ENCODE measurements around the gene LINGO1. TPM values are rescaled to one million over a fixed set of nuclear protein-coding genes. Genes with fewer than 3 reads are reported as not detected.

The LINGO1 gene
- total and polyA plus RNA-seq, 4 donors, result 0.50 to 1.6 (median 0.75) TPM; not detected in 1

DNA sequence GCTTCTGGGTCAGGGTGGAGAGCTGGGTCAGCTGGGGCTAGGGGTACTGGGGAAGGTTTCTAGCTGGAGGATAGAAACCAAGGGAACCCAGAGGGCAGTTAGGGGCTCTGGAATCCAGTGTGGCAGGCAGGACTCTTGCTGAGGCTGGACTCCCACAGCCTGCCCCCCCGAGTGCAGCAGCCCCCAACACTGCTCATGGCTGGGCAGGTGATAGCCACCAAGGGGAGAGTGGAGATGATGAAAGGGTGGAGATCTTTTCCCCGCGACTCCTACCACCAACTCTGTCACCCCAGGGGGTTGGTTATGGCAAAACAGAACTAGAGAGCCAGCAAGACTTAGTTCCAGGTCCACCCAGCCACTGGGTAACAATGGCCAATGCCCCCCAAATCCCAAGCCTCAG is 16.9 kb upstream of the LINGO1 start:
- TF ChIP-seq FOXA2 (IDR thresholded peaks at IDR 0.05) (no peak), RAD21 (IDR thresholded peaks at IDR 0.05) (no peak), GABPA (IDR thresholded peaks at IDR 0.05 in 1 of 2, conservative IDR thresholded peaks at IDR 0.05 in 1 of 2) (no peak), EGR1 (IDR thresholded peaks at IDR 0.05; ENCODE audit: low read depth in 2 of 2) (no peak), JUND (IDR thresholded peaks at IDR 0.05) (no peak), HNF4G (IDR thresholded peaks at IDR 0.05) (no peak), FOXA1 (IDR thresholded peaks at IDR 0.05) (no peak), HNF4A (conservative IDR thresholded peaks at IDR 0.05) (no peak)
- TF ChIP-seq, protein P1, sequence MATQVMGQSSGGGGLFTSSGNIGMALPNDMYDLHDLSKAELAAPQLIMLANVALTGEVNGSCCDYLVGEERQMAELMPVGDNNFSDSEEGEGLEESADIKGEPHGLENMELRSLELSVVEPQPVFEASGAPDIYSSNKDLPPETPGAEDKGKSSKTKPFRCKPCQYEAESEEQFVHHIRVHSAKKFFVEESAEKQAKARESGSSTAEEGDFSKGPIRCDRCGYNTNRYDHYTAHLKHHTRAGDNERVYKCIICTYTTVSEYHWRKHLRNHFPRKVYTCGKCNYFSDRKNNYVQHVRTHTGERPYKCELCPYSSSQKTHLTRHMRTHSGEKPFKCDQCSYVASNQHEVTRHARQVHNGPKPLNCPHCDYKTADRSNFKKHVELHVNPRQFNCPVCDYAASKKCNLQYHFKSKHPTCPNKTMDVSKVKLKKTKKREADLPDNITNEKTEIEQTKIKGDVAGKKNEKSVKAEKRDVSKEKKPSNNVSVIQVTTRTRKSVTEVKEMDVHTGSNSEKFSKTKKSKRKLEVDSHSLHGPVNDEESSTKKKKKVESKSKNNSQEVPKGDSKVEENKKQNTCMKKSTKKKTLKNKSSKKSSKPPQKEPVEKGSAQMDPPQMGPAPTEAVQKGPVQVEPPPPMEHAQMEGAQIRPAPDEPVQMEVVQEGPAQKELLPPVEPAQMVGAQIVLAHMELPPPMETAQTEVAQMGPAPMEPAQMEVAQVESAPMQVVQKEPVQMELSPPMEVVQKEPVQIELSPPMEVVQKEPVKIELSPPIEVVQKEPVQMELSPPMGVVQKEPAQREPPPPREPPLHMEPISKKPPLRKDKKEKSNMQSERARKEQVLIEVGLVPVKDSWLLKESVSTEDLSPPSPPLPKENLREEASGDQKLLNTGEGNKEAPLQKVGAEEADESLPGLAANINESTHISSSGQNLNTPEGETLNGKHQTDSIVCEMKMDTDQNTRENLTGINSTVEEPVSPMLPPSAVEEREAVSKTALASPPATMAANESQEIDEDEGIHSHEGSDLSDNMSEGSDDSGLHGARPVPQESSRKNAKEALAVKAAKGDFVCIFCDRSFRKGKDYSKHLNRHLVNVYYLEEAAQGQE (IDR thresholded peaks at IDR 0.05), result no peak
- TF ChIP-seq, protein P2, sequence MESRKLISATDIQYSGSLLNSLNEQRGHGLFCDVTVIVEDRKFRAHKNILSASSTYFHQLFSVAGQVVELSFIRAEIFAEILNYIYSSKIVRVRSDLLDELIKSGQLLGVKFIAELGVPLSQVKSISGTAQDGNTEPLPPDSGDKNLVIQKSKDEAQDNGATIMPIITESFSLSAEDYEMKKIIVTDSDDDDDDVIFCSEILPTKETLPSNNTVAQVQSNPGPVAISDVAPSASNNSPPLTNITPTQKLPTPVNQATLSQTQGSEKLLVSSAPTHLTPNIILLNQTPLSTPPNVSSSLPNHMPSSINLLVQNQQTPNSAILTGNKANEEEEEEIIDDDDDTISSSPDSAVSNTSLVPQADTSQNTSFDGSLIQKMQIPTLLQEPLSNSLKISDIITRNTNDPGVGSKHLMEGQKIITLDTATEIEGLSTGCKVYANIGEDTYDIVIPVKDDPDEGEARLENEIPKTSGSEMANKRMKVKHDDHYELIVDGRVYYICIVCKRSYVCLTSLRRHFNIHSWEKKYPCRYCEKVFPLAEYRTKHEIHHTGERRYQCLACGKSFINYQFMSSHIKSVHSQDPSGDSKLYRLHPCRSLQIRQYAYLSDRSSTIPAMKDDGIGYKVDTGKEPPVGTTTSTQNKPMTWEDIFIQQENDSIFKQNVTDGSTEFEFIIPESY (IDR thresholded peaks at IDR 0.05), result no peak
- WGBS, result 59% methylated on average over 3 of the region's 3 CpGs
- peaks cover 0 to 2% (median 0%) of the 10 kb centered on the region in 4 donors for H3K27me3 ChIP-seq (ENCODE audit: control insufficient read depth in 4 of 4, insufficient read depth in 4 of 4, low read length in 3 of 4)

DNA sequence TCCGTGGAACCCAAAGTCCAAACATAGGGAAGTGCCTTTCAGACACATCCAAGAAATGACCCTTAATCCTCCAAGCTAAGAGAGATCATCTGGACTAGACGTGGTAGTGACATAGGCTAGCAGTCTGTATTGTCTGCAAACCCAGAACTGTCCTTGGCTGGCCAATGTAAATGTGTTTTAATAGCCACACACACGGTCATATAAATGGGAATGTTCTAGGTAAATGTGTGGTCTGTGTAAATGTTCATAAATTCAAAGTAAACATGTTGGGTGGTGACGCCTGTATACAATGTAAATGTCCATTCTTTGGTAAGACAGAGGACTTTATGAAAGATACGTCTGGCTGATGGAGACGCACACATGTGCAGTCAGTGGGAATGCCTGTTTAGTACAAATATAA is 16.3 kb upstream of the LINGO1 start:
- peaks cover 0 to 2% (median under 1%) of the 10 kb centered on the region in 4 donors for H3K9me3 ChIP-seq (ENCODE audit: control insufficient read depth in 4 of 4, low read length in 3 of 4)
- H3K9ac ChIP-seq (ENCODE audit: low read depth in 1 of 2, low read length in 2 of 2), result no peak overlapping the region
- no peaks in the 10 kb centered on the region for H3K27me3 ChIP-seq (ENCODE audit: control insufficient read depth in 4 of 4, insufficient read depth in 4 of 4, low read length in 3 of 4)
- DNase-seq (ENCODE audit: low spot score), result no peak
- H3K4me1 ChIP-seq (ENCODE audit: control insufficient read depth in 4 of 4, insufficient read depth in 4 of 4, low read length in 3 of 4), result no peaks in the 10 kb centered on the region
- H3K27ac ChIP-seq (ENCODE audit: low read depth in 1 of 2, low read length in 2 of 2), result no peak overlapping the region
- H3K36me3 ChIP-seq (ENCODE audit: control insufficient read depth in 4 of 4, insufficient read depth in 3 of 4, low read depth in 1 of 4, low read length in 3 of 4), result no peaks in the 10 kb centered on the region
- H3K4me3 ChIP-seq (ENCODE audit: low read depth in 1 of 3, low read length in 3 of 3), result no peak overlapping the region
- 79% methylated on average over 6 of the region's 6 CpGs for WGBS
- no peak for TF ChIP-seq RAD21 (IDR thresholded peaks at IDR 0.05)
- TF ChIP-seq, protein P1 (IDR thresholded peaks at IDR 0.05), result no peak
- TF ChIP-seq TAF1 (conservative IDR thresholded peaks at IDR 0.05), result no peak
- TF ChIP-seq NR2F2 (IDR thresholded peaks at IDR 0.05), result no peak
- TF ChIP-seq HNF4G (IDR thresholded peaks at IDR 0.05), result no peak
- TF ChIP-seq, protein P3, sequence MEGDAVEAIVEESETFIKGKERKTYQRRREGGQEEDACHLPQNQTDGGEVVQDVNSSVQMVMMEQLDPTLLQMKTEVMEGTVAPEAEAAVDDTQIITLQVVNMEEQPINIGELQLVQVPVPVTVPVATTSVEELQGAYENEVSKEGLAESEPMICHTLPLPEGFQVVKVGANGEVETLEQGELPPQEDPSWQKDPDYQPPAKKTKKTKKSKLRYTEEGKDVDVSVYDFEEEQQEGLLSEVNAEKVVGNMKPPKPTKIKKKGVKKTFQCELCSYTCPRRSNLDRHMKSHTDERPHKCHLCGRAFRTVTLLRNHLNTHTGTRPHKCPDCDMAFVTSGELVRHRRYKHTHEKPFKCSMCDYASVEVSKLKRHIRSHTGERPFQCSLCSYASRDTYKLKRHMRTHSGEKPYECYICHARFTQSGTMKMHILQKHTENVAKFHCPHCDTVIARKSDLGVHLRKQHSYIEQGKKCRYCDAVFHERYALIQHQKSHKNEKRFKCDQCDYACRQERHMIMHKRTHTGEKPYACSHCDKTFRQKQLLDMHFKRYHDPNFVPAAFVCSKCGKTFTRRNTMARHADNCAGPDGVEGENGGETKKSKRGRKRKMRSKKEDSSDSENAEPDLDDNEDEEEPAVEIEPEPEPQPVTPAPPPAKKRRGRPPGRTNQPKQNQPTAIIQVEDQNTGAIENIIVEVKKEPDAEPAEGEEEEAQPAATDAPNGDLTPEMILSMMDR (IDR thresholded peaks at IDR 0.05; ENCODE audit: low read depth, low read length, missing input control), result no peak
- TF ChIP-seq, protein P2 (IDR thresholded peaks at IDR 0.05), result no peak
- no peak for TF ChIP-seq YY1 (IDR thresholded peaks at IDR 0.05)
- no peak for TF ChIP-seq GABPA (IDR thresholded peaks at IDR 0.05 in 1 of 2, conservative IDR thresholded peaks at IDR 0.05 in 1 of 2)
- no peak for TF ChIP-seq SP1 (IDR thresholded peaks at IDR 0.05)
- TF ChIP-seq, protein P4, sequence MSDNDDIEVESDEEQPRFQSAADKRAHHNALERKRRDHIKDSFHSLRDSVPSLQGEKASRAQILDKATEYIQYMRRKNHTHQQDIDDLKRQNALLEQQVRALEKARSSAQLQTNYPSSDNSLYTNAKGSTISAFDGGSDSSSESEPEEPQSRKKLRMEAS (IDR thresholded peaks at IDR 0.05), result no peak
- TF ChIP-seq FOXA2 (IDR thresholded peaks at IDR 0.05), result no peak
- TF ChIP-seq HNF4A (conservative IDR thresholded peaks at IDR 0.05), result no peak

More for the DNA sequence above, 16.9 kb upstream of the LINGO1 start:
- no peak overlapping the region for H3K27ac ChIP-seq (ENCODE audit: low read depth in 1 of 2, low read length in 2 of 2)
- no peaks in the 10 kb centered on the region for H3K4me1 ChIP-seq (ENCODE audit: control insufficient read depth in 4 of 4, insufficient read depth in 4 of 4, low read length in 3 of 4)
- peaks cover 0 to 7% (median 2%) of the 10 kb centered on the region in 4 donors for H3K9me3 ChIP-seq (ENCODE audit: control insufficient read depth in 4 of 4, low read length in 3 of 4)
- no peaks in the 10 kb centered on the region for H3K36me3 ChIP-seq (ENCODE audit: control insufficient read depth in 4 of 4, insufficient read depth in 3 of 4, low read depth in 1 of 4, low read length in 3 of 4)
- H3K9ac ChIP-seq (ENCODE audit: low read depth in 1 of 2, low read length in 2 of 2), result no peak overlapping the region
- no peak for DNase-seq (ENCODE audit: low spot score)
- no peak overlapping the region for H3K4me3 ChIP-seq (ENCODE audit: low read depth in 1 of 3, low read length in 3 of 3)

Data from liver (tissue), 9 donors.